ENCODE measurements around the gene SEC61G. TPM values are rescaled to one million over a fixed set of nuclear protein-coding genes. Genes with fewer than 3 reads are reported as not detected.

SEC61G gene
- total RNA-seq, 2 experiments from 2014 or later, result 88.7 to 146 TPM

GRCh38 chr7:54796150-54796549 lies 37.1 kb upstream of the SEC61G start:
- Histone ChIP-seq H3K4me1 (ENCODE audit: insufficient read depth, low read length, poor library complexity, severe bottlenecking) (no peaks in the 10 kb centered on the region), H3K79me2 (ENCODE audit: insufficient read depth, low read depth, low read length) (no peaks in the 10 kb centered on the region), H4K20me1 (ENCODE audit: insufficient read depth, low read length) (no peaks in the 10 kb centered on the region), H3K9me2 (ENCODE audit: insufficient read depth, low read length) (no peaks in the 10 kb centered on the region), H3K4me2 (ENCODE audit: low read length) (no peak overlapping the region), H3K9me3 (ENCODE audit: low read length) (no peaks in the 10 kb centered on the region), H3K36me3 (ENCODE audit: insufficient read depth, low read length) (no peaks in the 10 kb centered on the region), H3K4me3 (ENCODE audit: low read depth, low read length, poor library complexity, severe bottlenecking) (no peak overlapping the region), H3K27ac (ENCODE audit: low read depth, low read length, poor library complexity, severe bottlenecking) (no peak overlapping the region), H2AFZ (ENCODE audit: low read length) (no peak overlapping the region)
- intact Hi-C loops (cut with micrococcal nuclease; ENCODE audit: unreplicated experiment), result no loop called here
- DNase-seq (ENCODE audit: low spot score), result no peak
- POLR2A ChIA-PET, result no interaction called here
- TF ChIP-seq EZH2phosphoT487 (IDR thresholded peaks at IDR 0.05; ENCODE audit: borderline replicate concordance, low read depth, low read length), result no peak
- TF ChIP-seq, protein P1, sequence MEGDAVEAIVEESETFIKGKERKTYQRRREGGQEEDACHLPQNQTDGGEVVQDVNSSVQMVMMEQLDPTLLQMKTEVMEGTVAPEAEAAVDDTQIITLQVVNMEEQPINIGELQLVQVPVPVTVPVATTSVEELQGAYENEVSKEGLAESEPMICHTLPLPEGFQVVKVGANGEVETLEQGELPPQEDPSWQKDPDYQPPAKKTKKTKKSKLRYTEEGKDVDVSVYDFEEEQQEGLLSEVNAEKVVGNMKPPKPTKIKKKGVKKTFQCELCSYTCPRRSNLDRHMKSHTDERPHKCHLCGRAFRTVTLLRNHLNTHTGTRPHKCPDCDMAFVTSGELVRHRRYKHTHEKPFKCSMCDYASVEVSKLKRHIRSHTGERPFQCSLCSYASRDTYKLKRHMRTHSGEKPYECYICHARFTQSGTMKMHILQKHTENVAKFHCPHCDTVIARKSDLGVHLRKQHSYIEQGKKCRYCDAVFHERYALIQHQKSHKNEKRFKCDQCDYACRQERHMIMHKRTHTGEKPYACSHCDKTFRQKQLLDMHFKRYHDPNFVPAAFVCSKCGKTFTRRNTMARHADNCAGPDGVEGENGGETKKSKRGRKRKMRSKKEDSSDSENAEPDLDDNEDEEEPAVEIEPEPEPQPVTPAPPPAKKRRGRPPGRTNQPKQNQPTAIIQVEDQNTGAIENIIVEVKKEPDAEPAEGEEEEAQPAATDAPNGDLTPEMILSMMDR (conservative IDR thresholded peaks at IDR 0.05; ENCODE audit: low read length), result no peak
- CTCF ChIA-PET (ENCODE audit: unreplicated experiment), result no interaction called here
- BruUV-seq (replicated peaks), result no TSS peak

GRCh38 chr7:54792383-54792782 lies 33.4 kb upstream of the SEC61G start:
- no peak overlapping the region for H3K27ac ChIP-seq (ENCODE audit: low read depth, low read length, poor library complexity, severe bottlenecking)
- no peak overlapping the region for H3K4me3 ChIP-seq (ENCODE audit: low read depth, low read length, poor library complexity, severe bottlenecking)
- H4K20me1 ChIP-seq (ENCODE audit: insufficient read depth, low read length), result no peaks in the 10 kb centered on the region
- no peaks in the 10 kb centered on the region for H3K36me3 ChIP-seq (ENCODE audit: insufficient read depth, low read length)
- TF ChIP-seq EZH2phosphoT487 (IDR thresholded peaks at IDR 0.05; ENCODE audit: borderline replicate concordance, low read depth, low read length), result no peak
- TF ChIP-seq, protein P1 (conservative IDR thresholded peaks at IDR 0.05; ENCODE audit: low read length), result no peak
- H2AFZ ChIP-seq (ENCODE audit: low read length), result no peak overlapping the region
- BruUV-seq (replicated peaks), result no TSS peak
- H3K4me2 ChIP-seq (ENCODE audit: low read length), result no peak overlapping the region
- DNase-seq (ENCODE audit: low spot score), result no peak
- CTCF ChIA-PET (ENCODE audit: unreplicated experiment), result no interaction called here
- H3K9me2 ChIP-seq (ENCODE audit: insufficient read depth, low read length), result no peaks in the 10 kb centered on the region
- no peaks in the 10 kb centered on the region for H3K9me3 ChIP-seq (ENCODE audit: low read length)
- no peaks in the 10 kb centered on the region for H3K4me1 ChIP-seq (ENCODE audit: insufficient read depth, low read length, poor library complexity, severe bottlenecking)
- POLR2A ChIA-PET, result no interaction called here
- intact Hi-C loops (cut with micrococcal nuclease; ENCODE audit: unreplicated experiment), result no loop called here
- no peaks in the 10 kb centered on the region for H3K79me2 ChIP-seq (ENCODE audit: insufficient read depth, low read depth, low read length)

DNA sequence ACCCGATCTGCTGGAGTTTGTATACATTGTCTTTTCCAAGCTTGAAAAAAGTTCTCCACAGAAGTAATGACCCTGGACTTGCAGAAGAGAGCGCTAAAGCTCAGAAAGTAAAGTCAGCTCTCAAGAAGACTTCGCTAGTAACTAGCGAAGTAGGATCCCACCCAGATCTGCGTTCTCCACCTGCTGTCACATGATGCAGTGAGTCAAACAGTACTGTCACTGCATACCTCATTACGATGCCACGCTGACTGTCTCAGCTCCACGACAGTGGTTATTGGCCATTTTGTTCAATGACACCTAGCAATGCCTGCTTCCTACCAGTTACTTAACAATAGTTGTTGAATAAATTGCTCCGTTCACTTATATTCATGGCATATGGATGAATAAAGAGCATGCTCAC lies 29.7 kb upstream of the SEC61G start:
- POLR2A ChIA-PET, result no interaction called here
- no peak for TF ChIP-seq EZH2phosphoT487 (IDR thresholded peaks at IDR 0.05; ENCODE audit: borderline replicate concordance, low read depth, low read length)
- TF ChIP-seq, protein P1 (conservative IDR thresholded peaks at IDR 0.05; ENCODE audit: low read length), result peak; percentile 42
- Histone ChIP-seq H3K9me3 (ENCODE audit: low read length) (no peaks in the 10 kb centered on the region), H3K4me3 (ENCODE audit: low read depth, low read length, poor library complexity, severe bottlenecking) (no peak overlapping the region), H3K4me2 (ENCODE audit: low read length) (no peak overlapping the region), H3K27ac (ENCODE audit: low read depth, low read length, poor library complexity, severe bottlenecking) (no peak overlapping the region), H3K79me2 (ENCODE audit: insufficient read depth, low read depth, low read length) (no peaks in the 10 kb centered on the region), H3K9me2 (ENCODE audit: insufficient read depth, low read length) (no peaks in the 10 kb centered on the region), H2AFZ (ENCODE audit: low read length) (no peak overlapping the region), H3K36me3 (ENCODE audit: insufficient read depth, low read length) (no peaks in the 10 kb centered on the region), H3K4me1 (ENCODE audit: insufficient read depth, low read length, poor library complexity, severe bottlenecking) (no peaks in the 10 kb centered on the region), H4K20me1 (ENCODE audit: insufficient read depth, low read length) (no peaks in the 10 kb centered on the region)
- intact Hi-C loops (cut with micrococcal nuclease; ENCODE audit: unreplicated experiment), result no loop called here
- DNase-seq (ENCODE audit: low spot score), result no peak
- no TSS peak for BruUV-seq (replicated peaks)
- CTCF ChIA-PET (ENCODE audit: unreplicated experiment), result no interaction called here
